Small intestine (tissue), 7 donors: ENCODE results near the gene TEKT5. TPM values are rescaled to one million over a fixed set of nuclear protein-coding genes. Genes with fewer than 3 reads are reported as not detected.
"Not testable (repeated sequence)": the region's sequence is repeated elsewhere in the genome, so short reads cannot be mapped to it uniquely, and the experiment has no call there.

Source experiments
- DNase-seq, 2 donors: peaks; one replicate each; pipeline versions ENCODE4 v3.0.0 to v3.0.0-alpha.2; 2013
- FAIRE-seq: peaks from 2 replicates; lab custom pipeline; 2012; peaks lifted over from hg19 to GRCh38; lab: Jason Lieb, UNC
- H3K27ac ChIP-seq, 3 donors: one replicate each; pipeline ENCODE4 v1.5.1; 2013; ENCODE audit warnings: low read length in 2 of 3, mild to moderate bottlenecking in 2 of 3, control low read depth in 1 of 3, inconsistent platforms in 1 of 3, low read depth in 1 of 3, moderate library complexity in 1 of 3
- H3K27me3 ChIP-seq, 3 donors: one replicate each; pipeline ENCODE4 v1.6.1; 2013; ENCODE audit warnings: low read length in 3 of 3, inconsistent platforms in 1 of 3; ENCODE audit not compliant: control insufficient read depth in 3 of 3, insufficient read depth in 3 of 3
- H3K36me3 ChIP-seq, 3 donors: one replicate each; pipeline ENCODE4 v1.6.1; 2013; ENCODE audit warnings: low read length in 3 of 3, inconsistent platforms in 1 of 3, low read depth in 1 of 3, mild to moderate bottlenecking in 1 of 3, moderate library complexity in 1 of 3; ENCODE audit not compliant: control insufficient read depth in 3 of 3, insufficient read depth in 2 of 3
- H3K4me1 ChIP-seq, 3 donors: one replicate each; pipeline ENCODE4 v1.6.1; 2013; ENCODE audit warnings: low read length in 2 of 3, inconsistent platforms in 1 of 3, low read depth in 1 of 3, mild to moderate bottlenecking in 1 of 3, moderate library complexity in 1 of 3; ENCODE audit not compliant: control insufficient read depth in 3 of 3, insufficient read depth in 2 of 3
- H3K4me3 ChIP-seq, 3 donors: one replicate each; pipeline ENCODE4 v1.5.1; 2013; ENCODE audit warnings: low read length in 3 of 3, control low read depth in 1 of 3, inconsistent platforms in 1 of 3, low read depth in 1 of 3, mild to moderate bottlenecking in 1 of 3, moderate library complexity in 1 of 3
- H3K9me3 ChIP-seq, 2 donors: one replicate each; pipeline ENCODE4 v1.6.1; 2013; ENCODE audit warnings: low read depth in 1 of 2, low read length in 1 of 2; ENCODE audit not compliant: control insufficient read depth in 2 of 2, insufficient read depth in 1 of 2
- WGBS, 3 donors: extraction: QIAGEN DNeasy Blood & Tissue Kit; methylation state at CpG; one replicate each; pipeline ENCODE4 v1.1.7; 2013; 5-methylcytosine and 5-hydroxymethylcytosine counted together
- polyA plus RNA-seq, 4 donors: library from polyadenylated mRNA; stranded (reverse) in 3 of 4; unstranded in 1 of 4; fragments of 200-250 nt in 3 of 4; fragments of 120-200 nt in 1 of 4; gene quantifications; one replicate each; pipeline versions ENCODE4 v1.2.1 to v1.2.3, GENCODE V29; 2013
- donor health status: healthy with polysubstance abuse.
- donor health status: control.
- donor health status: control.
- donor health status: Bipolar disorder and iron deficiency.
- donor health status: healthy.

TEKT5 gene
- polyA plus RNA-seq, 4 donors: 0.07 to 0.25 TPM; not detected in 2

DNA sequence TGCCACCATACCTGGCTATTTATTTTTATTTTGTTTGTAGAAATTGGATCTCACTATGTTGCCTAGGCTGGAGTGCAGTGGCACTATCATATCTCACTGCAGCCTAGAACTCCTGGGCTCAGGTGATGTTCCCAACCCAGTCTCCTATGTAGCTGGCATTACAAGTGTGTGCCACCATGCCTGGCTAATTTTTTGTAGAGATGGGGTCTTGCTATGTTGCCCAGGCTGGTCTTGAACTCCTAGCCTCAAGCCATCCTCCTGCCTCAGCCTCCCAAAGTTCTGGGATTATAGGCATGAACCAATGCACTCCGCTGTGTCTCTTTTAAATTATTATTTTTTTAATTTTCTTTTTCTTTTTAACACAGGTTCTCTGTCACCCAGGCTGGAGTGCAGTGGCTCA, 45.6 kb downstream of the TEKT5 start:
- H3K4me1 ChIP-seq, H3K4me3 ChIP-seq, H3K27me3 ChIP-seq, DNase-seq, H3K9me3 ChIP-seq, FAIRE-seq, H3K27ac ChIP-seq, H3K36me3 ChIP-seq: not testable (repeated sequence)
- 95 to 100% (median 98%) methylated on average over 1 of the region's 1 CpG for WGBS, 3 donors

DNA sequence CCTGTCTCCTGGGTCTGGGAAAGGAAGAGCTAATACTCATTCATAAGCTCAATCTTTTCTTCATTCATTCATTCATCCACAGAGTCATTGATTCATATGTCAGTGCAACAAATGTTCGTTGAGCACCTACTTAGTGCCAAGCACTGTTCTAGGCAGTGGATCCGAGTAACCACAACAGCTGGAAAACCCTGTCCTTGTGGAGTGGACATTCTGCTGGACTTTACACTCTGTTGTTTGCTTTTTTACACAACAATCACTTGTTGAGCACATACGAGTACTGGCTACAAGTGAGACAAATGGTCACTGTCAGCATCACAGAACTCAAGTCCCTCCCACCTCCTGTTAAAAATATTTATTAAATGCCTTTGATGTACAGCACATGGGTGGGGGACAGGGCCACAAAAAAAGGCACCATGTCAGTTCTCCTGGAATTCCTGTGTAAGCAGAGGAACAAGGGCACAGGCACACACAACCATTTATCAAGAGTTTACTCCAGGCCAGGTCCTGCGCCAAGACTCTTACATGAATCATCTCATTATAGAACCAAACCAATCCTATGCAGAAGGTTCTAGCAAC, 46.9 kb downstream of the TEKT5 start:
- WGBS, 3 donors: 71 to 73% (median 73%) methylated on average over 4 of the region's 4 CpGs
- FAIRE-seq (no peak), DNase-seq (no peak)
- no peaks in the 10 kb centered on the region for H3K27me3 ChIP-seq
- H3K9me3 ChIP-seq: no peaks in the 10 kb centered on the region
- peaks cover 0 to 2% (median 0%) of the 10 kb centered on the region in 3 donors for H3K4me1 ChIP-seq
- no peak overlapping the region for H3K4me3 ChIP-seq
- H3K36me3 ChIP-seq: no peaks in the 10 kb centered on the region
- no peak overlapping the region for H3K27ac ChIP-seq

DNA sequence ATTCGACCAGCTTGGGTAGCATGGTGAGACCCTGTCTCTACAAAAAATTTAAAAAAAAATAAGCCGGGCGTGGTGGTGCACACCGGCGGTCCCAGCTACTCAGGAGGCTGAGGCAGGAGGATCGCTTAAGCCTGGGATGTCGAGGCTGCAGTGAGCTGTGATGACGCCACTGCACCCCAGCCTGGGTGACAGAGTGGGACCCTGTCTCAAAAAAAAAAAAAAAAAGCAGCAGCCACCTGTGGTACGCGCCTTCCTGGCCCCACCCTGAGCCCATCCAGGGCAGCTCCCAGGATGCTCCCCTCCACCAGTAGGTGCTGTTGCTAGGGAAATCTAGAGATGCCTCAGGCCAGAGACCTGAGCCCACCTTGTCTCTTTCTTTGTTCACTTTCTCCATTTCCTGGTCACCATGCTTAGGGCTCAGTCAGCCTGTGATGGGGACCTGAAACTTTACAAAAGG, 47.4 kb downstream of the TEKT5 start:
- Histone ChIP-seq H3K4me3 (no peak overlapping the region), H3K9me3 (no peaks in the 10 kb centered on the region), H3K27me3 (no peaks in the 10 kb centered on the region), H3K4me1 (peaks cover 0 to 2% (median 2%) of the 10 kb centered on the region in 3 donors), H3K27ac (no peak overlapping the region), H3K36me3 (no peaks in the 10 kb centered on the region)
- DNase-seq (no peak), FAIRE-seq (no peak)
- 80 to 90% (median 81%) methylated on average over 9 to 10 of the region's 10 CpGs for WGBS, 3 donors

DNA sequence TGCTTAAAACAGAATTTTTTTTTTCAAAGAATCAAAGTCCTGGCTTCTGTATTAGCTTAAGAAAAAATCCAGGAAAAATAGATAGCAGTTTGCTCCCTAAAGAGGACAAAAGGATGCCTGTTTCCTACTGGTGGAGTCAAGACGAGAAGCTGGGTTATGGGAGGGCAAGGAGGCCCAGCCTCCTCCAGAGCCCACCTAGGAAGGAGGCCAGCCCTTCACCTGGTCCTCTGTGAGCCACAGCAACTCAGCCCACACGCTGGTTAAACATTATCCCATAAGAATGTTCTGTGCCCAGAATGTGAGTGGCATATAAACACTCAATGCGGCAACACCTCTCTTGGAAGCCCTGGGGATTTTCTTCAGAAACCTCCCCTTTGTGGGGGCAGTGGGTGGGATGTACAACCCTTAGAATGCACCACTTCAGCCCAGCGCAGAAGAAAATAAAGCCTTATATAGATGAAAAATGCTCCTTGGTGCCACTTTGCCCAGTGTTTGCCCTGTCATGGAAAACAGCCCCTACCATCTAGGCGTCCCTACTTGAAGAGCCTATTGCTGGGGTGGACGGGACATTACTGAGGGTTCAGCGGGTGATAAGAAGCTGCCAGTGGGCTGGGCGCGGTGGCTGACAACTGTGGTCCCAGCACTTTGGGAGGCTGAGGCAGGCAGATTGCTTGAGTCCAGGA, 48.0 kb downstream of the TEKT5 start:
- Histone ChIP-seq H3K27me3 (no peaks in the 10 kb centered on the region), H3K4me3 (no peak overlapping the region), H3K27ac (no peak overlapping the region), H3K4me1 (peaks cover 0 to 6% (median 2%) of the 10 kb centered on the region in 3 donors), H3K36me3 (no peaks in the 10 kb centered on the region), H3K9me3 (no peaks in the 10 kb centered on the region)
- peak in 1 of 2 donors; percentile 47 for DNase-seq
- WGBS, 3 donors: 22 to 64% (median 40%) methylated on average over 9 of the region's 9 CpGs
- FAIRE-seq: no peak

DNA sequence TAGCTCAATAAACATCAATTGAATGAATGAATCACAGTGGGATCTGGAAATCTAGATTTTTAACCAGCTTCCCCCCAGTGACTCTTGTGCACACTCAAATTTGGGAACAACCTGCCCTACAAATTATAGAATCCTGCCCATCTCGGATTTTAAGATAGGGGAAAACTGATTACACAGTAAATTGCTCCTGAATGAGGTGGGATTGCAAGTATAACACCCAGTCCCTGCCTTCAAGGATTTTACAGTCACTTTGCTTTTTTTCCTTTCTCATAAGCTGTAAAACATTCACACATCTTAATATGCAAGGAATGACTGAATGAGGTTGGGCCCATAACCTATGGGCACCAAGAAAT, 48.5 kb downstream of the TEKT5 start:
- DNase-seq (no peak), FAIRE-seq (no peak)
- Histone ChIP-seq H3K9me3 (no peaks in the 10 kb centered on the region), H3K27ac (no peak overlapping the region), H3K27me3 (no peaks in the 10 kb centered on the region), H3K4me3 (no peak overlapping the region), H3K36me3 (no peaks in the 10 kb centered on the region), H3K4me1 (peaks cover 0 to 6% (median 2%) of the 10 kb centered on the region in 3 donors)
- 4 to 53% (median 13%) methylated on average over 1 of the region's 1 CpG for WGBS, 3 donors

DNA sequence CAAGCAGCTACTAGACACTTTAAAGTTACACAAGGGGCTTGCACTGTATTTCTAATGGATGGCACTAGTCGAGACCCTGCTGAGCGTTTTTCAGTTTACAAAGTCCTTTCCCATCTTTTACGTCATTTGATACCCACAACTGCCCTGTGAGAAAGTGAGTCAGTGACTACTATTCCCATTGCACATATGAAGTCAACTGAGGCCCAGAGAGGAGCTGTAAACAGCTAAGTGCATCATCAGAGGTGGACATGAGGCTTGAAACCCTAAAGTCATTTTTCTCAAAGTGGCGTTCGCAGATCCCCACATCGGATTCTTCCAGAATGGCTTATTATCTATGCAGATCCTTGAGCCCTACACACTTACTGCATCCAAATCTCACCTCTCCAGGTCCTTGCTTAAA, 50.6 kb downstream of the TEKT5 start:
- FAIRE-seq (no peak), DNase-seq (no peak)
- no peaks in the 10 kb centered on the region for H3K9me3 ChIP-seq
- H3K4me3 ChIP-seq: no peak overlapping the region
- WGBS, 3 donors: 80 to 94% (median 86%) methylated on average over 6 of the region's 6 CpGs
- H3K27me3 ChIP-seq: no peaks in the 10 kb centered on the region
- no peak overlapping the region for H3K27ac ChIP-seq
- H3K36me3 ChIP-seq: no peaks in the 10 kb centered on the region
- peaks cover 0 to 6% (median 2%) of the 10 kb centered on the region in 3 donors for H3K4me1 ChIP-seq

DNA sequence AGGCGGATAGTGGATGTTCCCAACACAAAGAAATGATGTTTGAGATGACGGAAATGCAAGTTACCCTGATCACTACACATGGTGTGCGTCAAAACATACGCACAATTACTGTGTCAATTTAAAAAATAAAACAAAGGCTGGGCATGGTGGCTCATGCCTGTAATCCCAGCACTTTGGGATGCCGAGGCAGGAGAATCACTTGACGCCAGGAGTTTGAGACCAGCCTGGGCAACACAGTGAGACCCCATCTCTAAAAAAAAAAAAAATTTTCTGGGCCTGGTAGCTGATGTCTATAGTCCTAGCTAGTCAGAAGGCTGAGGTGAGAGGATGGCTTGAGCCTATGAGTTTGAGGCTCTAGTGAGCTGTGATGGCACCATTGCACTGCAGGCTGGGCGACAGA, 51.8 kb downstream of the TEKT5 start:
- H3K27me3 ChIP-seq: peaks cover 0 to 3% (median 0%) of the 10 kb centered on the region in 3 donors
- no peak overlapping the region for H3K27ac ChIP-seq
- FAIRE-seq (no peak), DNase-seq (no peak)
- peaks cover 0 to 6% (median 2%) of the 10 kb centered on the region in 3 donors for H3K4me1 ChIP-seq
- H3K36me3 ChIP-seq: no peaks in the 10 kb centered on the region
- H3K4me3 ChIP-seq: no peak overlapping the region
- no peaks in the 10 kb centered on the region for H3K9me3 ChIP-seq
- 88 to 97% (median 94%) methylated on average over 7 of the region's 7 CpGs for WGBS, 3 donors

DNA sequence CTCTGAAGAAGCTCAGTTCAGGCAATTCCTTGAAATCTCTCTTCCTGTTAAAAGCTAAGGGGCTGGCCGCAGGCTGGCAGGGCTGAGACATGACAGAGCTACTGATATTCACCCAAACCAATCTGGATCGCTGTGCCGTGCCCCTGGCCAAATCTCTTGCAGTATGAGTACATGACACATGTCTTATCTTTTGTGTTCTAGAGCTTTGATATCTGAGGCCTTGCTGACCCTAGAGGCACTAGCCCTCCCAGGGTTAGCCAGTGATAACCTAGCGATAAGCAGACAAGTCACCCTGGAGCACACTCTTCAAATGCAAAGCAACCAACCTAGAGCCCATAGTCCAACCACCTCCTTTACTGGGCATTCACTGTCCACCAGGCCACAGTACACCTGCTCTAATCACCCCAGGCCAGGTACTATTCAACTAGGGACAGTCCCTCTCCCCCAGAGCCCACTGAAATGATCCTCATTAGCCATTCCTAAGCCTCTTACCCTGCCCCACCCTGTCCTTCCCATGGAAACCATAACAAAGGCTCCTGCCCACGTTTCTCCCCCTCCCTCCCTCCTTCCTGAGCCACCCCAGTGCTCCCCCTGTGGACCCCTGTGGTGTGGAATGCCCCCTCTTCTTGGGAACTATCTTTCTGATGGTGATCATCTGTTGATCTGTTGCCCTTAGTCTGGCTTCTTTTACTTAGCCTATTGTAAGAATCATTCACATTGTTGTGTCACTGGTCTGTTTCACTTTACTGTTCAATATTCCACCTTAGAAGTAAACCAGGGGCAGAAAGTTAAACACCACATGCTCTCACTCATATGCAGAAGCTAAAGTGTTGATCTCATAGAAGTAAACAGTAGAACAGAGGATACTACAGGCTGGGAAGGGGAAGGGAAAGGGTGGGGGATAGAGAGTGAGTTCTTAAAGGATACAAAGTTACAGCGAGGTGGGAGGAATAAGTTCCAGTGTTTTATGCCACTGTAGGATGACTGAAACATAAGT, 52.5 kb downstream of the TEKT5 start:
- no peak for DNase-seq
- peaks cover 0 to 6% (median 2%) of the 10 kb centered on the region in 3 donors for H3K4me1 ChIP-seq
- H3K27ac ChIP-seq: no peak overlapping the region
- no peak for FAIRE-seq
- WGBS, 3 donors: 65 to 77% (median 76%) methylated on average over 6 of the region's 6 CpGs
- H3K27me3 ChIP-seq: peaks cover 0 to 3% (median 0%) of the 10 kb centered on the region in 3 donors
- no peaks in the 10 kb centered on the region for H3K36me3 ChIP-seq
- no peaks in the 10 kb centered on the region for H3K9me3 ChIP-seq
- no peak overlapping the region for H3K4me3 ChIP-seq
